GM12878 (cell line): Measurements from ENCODE around the gene PPP5C. TPM values are rescaled to one million over a fixed set of nuclear protein-coding genes. Genes with fewer than 3 reads are reported as not detected.

ENCODE experiments used
- ATAC-seq: fragments of 200-7000 bp; cut with Tn5 transposase; 3 replicates; pipeline ENCODE4 v1.9.1; 2020; ENCODE audit warnings: mild to moderate bottlenecking, moderate library complexity
- BruUV-seq: library from RNA; stranded (reverse); fragments of 400-500 nt; replicated peaks from 2 replicates; lab custom pipeline; 2021; lab: Mats Ljungman, UMichigan
- CTCF ChIA-PET: fragments of 300-600 bp; sonication (Branson Sonifier 250); formaldehyde crosslinking; extraction: SDS; loops from one replicate; lab custom pipeline; 2021; ENCODE audit warnings: inconsistent platforms; lab: Yijun Ruan, JAX
- POLR2A ChIA-PET: fragments of 350-600 bp; formaldehyde crosslinking; extraction: SDS; loops from one replicate; lab custom pipeline; 2021; ENCODE audit warnings: inconsistent platforms; lab: Charles Lee
- RAD21 ChIA-PET: fragments of 300-600 bp; sonication (Branson Sonifier 250); formaldehyde crosslinking; loops from one replicate; lab custom pipeline; 2023; ENCODE audit warnings: antibody characterized with exemption; ENCODE audit not compliant: unreplicated experiment; lab: Charles Lee
- SMC1A ChIA-PET: fragments of 300-600 bp; sonication (Branson Sonifier 250); formaldehyde crosslinking; loops from one replicate; lab custom pipeline; 2023; ENCODE audit not compliant: unreplicated experiment, uncharacterized antibody; lab: Charles Lee
- DNase-seq: peaks from one replicate; pipeline ENCODE4 v3.0.0-alpha.2; 2011; ENCODE audit warnings: low read depth, low spot score
- FAIRE-seq: peaks from 3 replicates; lab custom pipeline; 2011; peaks lifted over from hg19 to GRCh38; lab: Jason Lieb, UNC
- H2AFZ ChIP-seq: 2 replicates; pipeline ENCODE4 v1.6.0; 2011; ENCODE audit warnings: low read depth, low read length, control low read depth; ENCODE audit not compliant: control insufficient read depth
- H3K27ac ChIP-seq: 2 replicates; pipeline ENCODE4 v1.5.1; 2011; ENCODE audit warnings: control low read depth; ENCODE audit not compliant: control insufficient read depth, insufficient read depth
- H3K27me3 ChIP-seq, 2 experiments: replicated peaks in 1 of 2; 2 replicates each; pipeline versions ENCODE4 v1.6.0 to v1.6.1; 2011; ENCODE audit warnings: low read length in 1 of 2; ENCODE audit not compliant: control insufficient read depth in 2 of 2, insufficient read depth in 2 of 2
- H3K36me3 ChIP-seq, 2 experiments: 2 replicates each; pipeline ENCODE4 v1.5.1; 2011; ENCODE audit warnings: low read length in 1 of 2; ENCODE audit not compliant: control insufficient read depth in 2 of 2, insufficient read depth in 2 of 2
- H3K4me1 ChIP-seq: 2 replicates; pipeline ENCODE4 v1.6.1; 2011; ENCODE audit warnings: mild to moderate bottlenecking, low read length, moderate library complexity, mixed read lengths; ENCODE audit not compliant: control insufficient read depth, insufficient read depth
- H3K4me2 ChIP-seq: 2 replicates; pipeline ENCODE4 v1.6.0; 2011; ENCODE audit warnings: control low read depth; ENCODE audit not compliant: control insufficient read depth, insufficient read depth
- H3K4me3 ChIP-seq: fragments of 200-600 bp; sonication (generic); 2 replicates; pipeline ENCODE4 v1.5.1; 2016
- H3K79me2 ChIP-seq: 2 replicates; pipeline ENCODE4 v1.6.0; 2011; ENCODE audit warnings: low read length; ENCODE audit not compliant: control insufficient read depth, insufficient read depth
- H3K9ac ChIP-seq: 2 replicates; pipeline ENCODE4 v1.8.0; 2011; ENCODE audit warnings: low read length, control low read depth, mixed read lengths; ENCODE audit not compliant: control insufficient read depth, insufficient read depth
- H3K9me3 ChIP-seq: replicated peaks from 3 replicates; pipeline ENCODE4 v1.5.1; 2011; ENCODE audit warnings: mild to moderate bottlenecking, low read length; ENCODE audit not compliant: control insufficient read depth, insufficient read depth
- H4K20me1 ChIP-seq: 2 replicates; pipeline ENCODE4 v1.6.0; 2011; ENCODE audit not compliant: control insufficient read depth, insufficient read depth
- ATF7 ChIP-seq: fragments of 450-650 bp; IDR thresholded peaks from 2 replicates; pipeline ENCODE4 v1.6.1; 2016; ENCODE audit warnings: low read depth, mild to moderate bottlenecking
- BHLHE40 ChIP-seq, 2 experiments: fragments of 450-650 bp in 1 of 2; IDR thresholded peaks; 2 replicates each; pipeline ENCODE4 v1.6.1; 2011 to 2017; ENCODE audit warnings: low read depth in 2 of 2, borderline replicate concordance in 1 of 2, improper control_type of control experiment in 1 of 2, low read length in 1 of 2, mild to moderate bottlenecking in 1 of 2
- CBX3 ChIP-seq: fragments of 200-600 bp; sonication (generic); IDR thresholded peaks from 2 replicates; pipeline ENCODE4 v1.6.1; 2016; ENCODE audit warnings: low read depth, borderline replicate concordance
- IKZF2 ChIP-seq, 2 experiments: fragments of 450-650 bp; IDR thresholded peaks; 2 replicates each; pipeline ENCODE4 v1.6.1; 2017; ENCODE audit warnings: mild to moderate bottlenecking in 2 of 2, moderate library complexity in 2 of 2
- MEF2B ChIP-seq: fragments of 450-650 bp; IDR thresholded peaks from 2 replicates; pipeline ENCODE4 v1.6.1; 2018; ENCODE audit warnings: mild to moderate bottlenecking, moderate library complexity; ENCODE audit not compliant: partially characterized antibody, poor library complexity, severe bottlenecking
- NFYA ChIP-seq: IDR thresholded peaks from 2 replicates; pipeline ENCODE4 v1.6.1; 2011; ENCODE audit warnings: low read depth, mild to moderate bottlenecking, low read length, improper control_type of control experiment, borderline replicate concordance
- RAD21 ChIP-seq: IDR thresholded peaks from 2 replicates; pipeline ENCODE4 v1.6.1; 2011; ENCODE audit warnings: mild to moderate bottlenecking, low read depth, low read length, moderate library complexity; ENCODE audit not compliant: insufficient read depth
- SRF ChIP-seq, 2 experiments: IDR thresholded peaks; 2 replicates each; pipeline ENCODE4 v1.6.1; 2011; ENCODE audit warnings: low read depth in 2 of 2, low read length in 2 of 2, mild to moderate bottlenecking in 1 of 2, moderate library complexity in 1 of 2
- TCF12 ChIP-seq: IDR thresholded peaks from 2 replicates; pipeline ENCODE4 v1.6.1; 2011; ENCODE audit warnings: low read depth, mild to moderate bottlenecking, low read length
- YBX1 ChIP-seq: fragments of 450-650 bp; IDR thresholded peaks from 2 replicates; pipeline ENCODE4 v1.6.1; 2016; ENCODE audit warnings: antibody characterized with exemption
- YY1 ChIP-seq: IDR thresholded peaks from 2 replicates; pipeline ENCODE4 v1.6.1; 2011; ENCODE audit warnings: low read depth, mild to moderate bottlenecking, low read length
- WGBS: methylation state at CpG from one replicate; pipeline ENCODE4 v1.1.6; 2016; ENCODE audit warnings: low lambda C conversion rate; ENCODE audit not compliant: insufficient replicate concordance, insufficient coverage; ENCODE audit errors: missing lambda C conversion rate; 5-methylcytosine and 5-hydroxymethylcytosine counted together
- in situ Hi-C: fragments of 300-500 bp; cut with MboI; formaldehyde crosslinking; loops from 9 replicates; pipeline ENCODE4 v1.14.3; 2018; ENCODE audit warnings: mixed read lengths
- intact Hi-C: fragments of 100-400 bp; cut with micrococcal nuclease; formaldehyde crosslinking; loops from one replicate; pipeline ENCODE4 v1.14.2; 2022; ENCODE audit not compliant: unreplicated experiment
- polyA plus RNA-seq, 11 experiments: library from polyadenylated mRNA; depleted of rRNA in 4 of 11; unstranded in 6 of 11; stranded (reverse) in 5 of 11; fragments of >200 nt; fragmentation: Nextera tagmentation in 4 of 11; fragmentation: Illumina TruSeq in 1 of 11; extraction: Ambion mirVana in 4 of 11; extraction: Trizol in 1 of 11; gene quantifications; 1 replicate in 1 of 11; 2 replicates in 10 of 11; pipeline versions ENCODE4 v1.2.1 to v1.2.3, GENCODE V29; 2011 to 2016; ENCODE audit warnings: inconsistent platforms in 2 of 11, missing spikeins in 2 of 11, low read depth in 1 of 11
- total RNA-seq, 4 experiments: library from RNA; depleted of rRNA in 3 of 4; stranded (reverse); fragments of >200 nt in 3 of 4; fragmentation: Illumina TruSeq in 1 of 4; extraction: Trizol in 1 of 4; gene quantifications; 2 replicates each; pipeline versions ENCODE4 v1.2.1 to v1.2.3, GENCODE V29; 2013 to 2021
- TF ChIP-seq, protein P1 (sequence below): fragments of 450-650 bp; IDR thresholded peaks from 2 replicates; pipeline ENCODE4 v1.6.1; 2016; ENCODE audit warnings: mild to moderate bottlenecking
- TF ChIP-seq, protein P2 (sequence below), 3 experiments: IDR thresholded peaks in 2 of 3; conservative IDR thresholded peaks in 1 of 3; 2 replicates each; pipeline ENCODE4 v1.5.1; 2011; ENCODE audit warnings: low read depth in 3 of 3, low read length in 3 of 3, mild to moderate bottlenecking in 3 of 3, control low read depth in 2 of 3, moderate library complexity in 2 of 3, inconsistent platforms in 1 of 3, mixed read lengths in 1 of 3; ENCODE audit not compliant: control insufficient read depth in 2 of 3, insufficient read depth in 1 of 3; ENCODE audit errors: extremely low read depth in 1 of 3
- TF ChIP-seq, protein P3 (sequence below): IDR thresholded peaks from 2 replicates; pipeline ENCODE4 v1.6.1; 2012; ENCODE audit warnings: low read length, inconsistent platforms
- TF ChIP-seq, protein P4 (sequence below): fragments of 450-650 bp; formaldehyde crosslinking; IDR thresholded peaks from 2 replicates; pipeline ENCODE4 v1.5.0; 2022; ENCODE audit warnings: mild to moderate bottlenecking, missing genetic modification characterization

The PPP5C gene
- total and polyA plus RNA-seq, 10 of the 15 experiments (the other 5 are each of a cell fraction or from before 2014, with no cell fraction given), result 1.1 to 154 (median 94.5) TPM

DNA sequence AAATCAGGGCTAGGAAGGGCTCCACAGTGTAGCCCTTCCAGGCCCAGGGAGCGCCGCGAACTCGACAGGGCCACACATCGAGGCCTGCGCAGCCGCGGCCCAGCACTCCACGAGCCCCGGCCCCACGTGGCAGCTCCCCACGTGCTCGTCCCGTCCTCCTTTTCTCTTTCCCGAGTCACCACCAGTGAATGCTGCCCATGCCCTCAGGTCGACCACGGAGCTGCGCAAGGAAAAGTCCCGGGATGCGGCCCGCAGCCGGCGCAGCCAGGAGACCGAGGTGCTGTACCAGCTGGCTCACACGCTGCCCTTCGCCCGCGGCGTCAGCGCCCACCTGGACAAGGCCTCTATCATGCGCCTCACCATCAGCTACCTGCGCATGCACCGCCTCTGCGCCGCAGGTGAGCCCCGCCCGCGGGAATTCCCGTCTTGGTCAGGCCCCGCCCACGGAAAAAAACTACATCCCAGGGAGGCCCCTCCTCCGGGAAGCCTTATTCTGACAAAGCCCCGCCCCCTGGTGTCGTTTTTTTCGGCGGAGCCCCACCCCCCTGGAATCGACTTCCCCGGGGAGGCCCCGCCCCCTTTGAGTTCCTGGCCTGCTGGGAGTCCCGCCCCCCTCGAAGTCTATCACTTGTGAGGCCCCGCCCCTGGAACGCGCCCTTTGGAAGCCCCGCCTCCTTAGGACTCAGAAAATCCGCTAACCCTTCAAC, 43.0 kb upstream of the PPP5C start:
- POLR2A ChIA-PET, result no interaction called here
- CTCF ChIA-PET, result no interaction called here
- FAIRE-seq (no peak), ATAC-seq (no peak), DNase-seq (no peak)
- no peaks in the 10 kb centered on the region for H3K36me3 ChIP-seq
- H3K4me1 ChIP-seq, result no peaks in the 10 kb centered on the region
- H4K20me1 ChIP-seq, result no peaks in the 10 kb centered on the region
- in situ Hi-C loops, result no loop called here
- H3K27me3 ChIP-seq, result no peaks in the 10 kb centered on the region
- SMC1A ChIA-PET, result no interaction called here
- no peak overlapping the region for H3K9ac ChIP-seq
- H3K9me3 ChIP-seq, result peaks cover 1% of the 10 kb centered on the region; the same call in 1 of the 3 replicates
- WGBS, result 78% methylated on average over 31 of the region's 56 CpGs
- H3K4me2 ChIP-seq, result no peak overlapping the region
- RAD21 ChIA-PET, result no interaction called here
- BruUV-seq, result no TSS peak
- TF ChIP-seq NFYA (no peak), YY1 (no peak), IKZF2 (IDR thresholded peaks at IDR 0.05) (no peak), YBX1 (no peak), MEF2B (no peak), TCF12 (no peak), CBX3 (no peak), RAD21 (no peak), BHLHE40 (IDR thresholded peaks at IDR 0.05; ENCODE audit: borderline replicate concordance in 1 of 2, low read depth in 2 of 2, low read length in 1 of 2) (no peak), ATF7 (no peak), SRF (IDR thresholded peaks at IDR 0.05; ENCODE audit: low read depth in 2 of 2, low read length in 2 of 2) (no peak)
- TF ChIP-seq, protein P1, sequence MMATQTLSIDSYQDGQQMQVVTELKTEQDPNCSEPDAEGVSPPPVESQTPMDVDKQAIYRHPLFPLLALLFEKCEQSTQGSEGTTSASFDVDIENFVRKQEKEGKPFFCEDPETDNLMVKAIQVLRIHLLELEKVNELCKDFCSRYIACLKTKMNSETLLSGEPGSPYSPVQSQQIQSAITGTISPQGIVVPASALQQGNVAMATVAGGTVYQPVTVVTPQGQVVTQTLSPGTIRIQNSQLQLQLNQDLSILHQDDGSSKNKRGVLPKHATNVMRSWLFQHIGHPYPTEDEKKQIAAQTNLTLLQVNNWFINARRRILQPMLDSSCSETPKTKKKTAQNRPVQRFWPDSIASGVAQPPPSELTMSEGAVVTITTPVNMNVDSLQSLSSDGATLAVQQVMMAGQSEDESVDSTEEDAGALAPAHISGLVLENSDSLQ, result no peak
- TF ChIP-seq, protein P2, sequence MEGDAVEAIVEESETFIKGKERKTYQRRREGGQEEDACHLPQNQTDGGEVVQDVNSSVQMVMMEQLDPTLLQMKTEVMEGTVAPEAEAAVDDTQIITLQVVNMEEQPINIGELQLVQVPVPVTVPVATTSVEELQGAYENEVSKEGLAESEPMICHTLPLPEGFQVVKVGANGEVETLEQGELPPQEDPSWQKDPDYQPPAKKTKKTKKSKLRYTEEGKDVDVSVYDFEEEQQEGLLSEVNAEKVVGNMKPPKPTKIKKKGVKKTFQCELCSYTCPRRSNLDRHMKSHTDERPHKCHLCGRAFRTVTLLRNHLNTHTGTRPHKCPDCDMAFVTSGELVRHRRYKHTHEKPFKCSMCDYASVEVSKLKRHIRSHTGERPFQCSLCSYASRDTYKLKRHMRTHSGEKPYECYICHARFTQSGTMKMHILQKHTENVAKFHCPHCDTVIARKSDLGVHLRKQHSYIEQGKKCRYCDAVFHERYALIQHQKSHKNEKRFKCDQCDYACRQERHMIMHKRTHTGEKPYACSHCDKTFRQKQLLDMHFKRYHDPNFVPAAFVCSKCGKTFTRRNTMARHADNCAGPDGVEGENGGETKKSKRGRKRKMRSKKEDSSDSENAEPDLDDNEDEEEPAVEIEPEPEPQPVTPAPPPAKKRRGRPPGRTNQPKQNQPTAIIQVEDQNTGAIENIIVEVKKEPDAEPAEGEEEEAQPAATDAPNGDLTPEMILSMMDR (IDR thresholded peaks at IDR 0.05 in 2 of 3, conservative IDR thresholded peaks at IDR 0.05 in 1 of 3; ENCODE audit: control insufficient read depth in 2 of 3, extremely low read depth in 1 of 3, insufficient read depth in 1 of 3, low read depth in 3 of 3, low read length in 3 of 3), result no peak
- TF ChIP-seq, protein P3, sequence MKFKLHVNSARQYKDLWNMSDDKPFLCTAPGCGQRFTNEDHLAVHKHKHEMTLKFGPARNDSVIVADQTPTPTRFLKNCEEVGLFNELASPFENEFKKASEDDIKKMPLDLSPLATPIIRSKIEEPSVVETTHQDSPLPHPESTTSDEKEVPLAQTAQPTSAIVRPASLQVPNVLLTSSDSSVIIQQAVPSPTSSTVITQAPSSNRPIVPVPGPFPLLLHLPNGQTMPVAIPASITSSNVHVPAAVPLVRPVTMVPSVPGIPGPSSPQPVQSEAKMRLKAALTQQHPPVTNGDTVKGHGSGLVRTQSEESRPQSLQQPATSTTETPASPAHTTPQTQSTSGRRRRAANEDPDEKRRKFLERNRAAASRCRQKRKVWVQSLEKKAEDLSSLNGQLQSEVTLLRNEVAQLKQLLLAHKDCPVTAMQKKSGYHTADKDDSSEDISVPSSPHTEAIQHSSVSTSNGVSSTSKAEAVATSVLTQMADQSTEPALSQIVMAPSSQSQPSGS, result no peak
- TF ChIP-seq, protein P4, sequence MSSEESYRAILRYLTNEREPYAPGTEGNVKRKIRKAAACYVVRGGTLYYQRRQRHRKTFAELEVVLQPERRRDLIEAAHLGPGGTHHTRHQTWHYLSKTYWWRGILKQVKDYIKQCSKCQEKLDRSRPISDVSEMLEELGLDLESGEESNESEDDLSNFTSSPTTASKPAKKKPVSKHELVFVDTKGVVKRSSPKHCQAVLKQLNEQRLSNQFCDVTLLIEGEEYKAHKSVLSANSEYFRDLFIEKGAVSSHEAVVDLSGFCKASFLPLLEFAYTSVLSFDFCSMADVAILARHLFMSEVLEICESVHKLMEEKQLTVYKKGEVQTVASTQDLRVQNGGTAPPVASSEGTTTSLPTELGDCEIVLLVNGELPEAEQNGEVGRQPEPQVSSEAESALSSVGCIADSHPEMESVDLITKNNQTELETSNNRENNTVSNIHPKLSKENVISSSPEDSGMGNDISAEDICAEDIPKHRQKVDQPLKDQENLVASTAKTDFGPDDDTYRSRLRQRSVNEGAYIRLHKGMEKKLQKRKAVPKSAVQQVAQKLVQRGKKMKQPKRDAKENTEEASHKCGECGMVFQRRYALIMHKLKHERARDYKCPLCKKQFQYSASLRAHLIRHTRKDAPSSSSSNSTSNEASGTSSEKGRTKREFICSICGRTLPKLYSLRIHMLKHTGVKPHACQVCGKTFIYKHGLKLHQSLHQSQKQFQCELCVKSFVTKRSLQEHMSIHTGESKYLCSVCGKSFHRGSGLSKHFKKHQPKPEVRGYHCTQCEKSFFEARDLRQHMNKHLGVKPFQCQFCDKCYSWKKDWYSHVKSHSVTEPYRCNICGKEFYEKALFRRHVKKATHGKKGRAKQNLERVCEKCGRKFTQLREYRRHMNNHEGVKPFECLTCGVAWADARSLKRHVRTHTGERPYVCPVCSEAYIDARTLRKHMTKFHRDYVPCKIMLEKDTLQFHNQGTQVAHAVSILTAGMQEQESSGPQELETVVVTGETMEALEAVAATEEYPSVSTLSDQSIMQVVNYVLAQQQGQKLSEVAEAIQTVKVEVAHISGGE (CRISPR knock-in tag), result no peak
- no peak overlapping the region for H2AFZ ChIP-seq
- intact Hi-C loops, result no loop called here
- H3K79me2 ChIP-seq, result no peaks in the 10 kb centered on the region
- H3K4me3 ChIP-seq, result no peak overlapping the region
- no peak overlapping the region for H3K27ac ChIP-seq
